GM21825 (cell line): Measurements from ENCODE around the gene ADRM1.

ENCODE experiments used
- ATAC-seq: cut with Tn5 transposase; IDR thresholded peaks from one replicate; pipeline ENCODE4 v1.9.1; 2021; ENCODE audit warnings: mild to moderate bottlenecking, moderate library complexity; ENCODE audit not compliant: unreplicated experiment

ADRM1 gene

DNA sequence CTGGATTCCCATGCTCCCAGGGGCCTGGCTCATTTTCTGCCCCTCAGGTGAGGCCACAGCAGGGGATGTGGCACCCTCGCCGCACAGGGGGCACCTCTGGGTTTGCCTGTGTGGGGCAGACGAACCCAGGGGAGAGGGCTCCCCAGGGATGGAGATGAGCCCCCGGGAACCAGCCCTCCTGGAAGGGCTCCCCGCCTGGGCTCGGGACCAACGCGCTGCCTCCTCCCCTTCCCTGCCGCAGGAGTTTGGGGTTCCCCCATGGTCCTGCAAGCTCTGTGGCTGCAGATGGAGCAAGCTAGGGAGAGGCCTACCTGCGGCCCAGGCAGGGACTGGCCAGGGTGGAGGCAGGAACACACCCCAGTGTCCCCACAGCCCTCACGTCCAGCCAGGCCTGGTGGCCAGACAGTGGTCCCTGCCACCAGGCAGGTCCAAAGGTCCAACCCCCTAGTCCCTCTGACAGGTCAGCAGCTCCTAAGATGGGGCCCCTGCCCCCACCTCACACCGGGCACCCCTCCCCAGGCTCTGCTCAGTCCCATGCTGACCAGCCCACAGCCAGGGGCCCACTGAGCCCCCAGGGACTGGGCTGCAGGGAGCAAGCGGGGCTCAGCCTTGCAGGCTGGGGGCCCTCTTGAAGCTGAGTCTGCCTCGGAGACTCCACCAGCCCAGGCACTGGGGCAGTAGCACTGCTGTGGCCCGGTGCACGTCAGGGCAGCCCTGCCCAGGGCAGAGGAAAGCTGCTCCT is 50.7 kb downstream of the ADRM1 start:
- ATAC-seq = no peak

- ATAC-seq = no peak
Observed at GRCh38 chr20:62354031-62354808, 51.4 kb downstream of the ADRM1 start.

- no peak for ATAC-seq
Observed at GRCh38 chr20:62354811-62355341, 52.1 kb downstream of the ADRM1 start.

GRCh38 chr20:62355516-62355877 is 52.7 kb downstream of the ADRM1 start:
- no peak for ATAC-seq

DNA sequence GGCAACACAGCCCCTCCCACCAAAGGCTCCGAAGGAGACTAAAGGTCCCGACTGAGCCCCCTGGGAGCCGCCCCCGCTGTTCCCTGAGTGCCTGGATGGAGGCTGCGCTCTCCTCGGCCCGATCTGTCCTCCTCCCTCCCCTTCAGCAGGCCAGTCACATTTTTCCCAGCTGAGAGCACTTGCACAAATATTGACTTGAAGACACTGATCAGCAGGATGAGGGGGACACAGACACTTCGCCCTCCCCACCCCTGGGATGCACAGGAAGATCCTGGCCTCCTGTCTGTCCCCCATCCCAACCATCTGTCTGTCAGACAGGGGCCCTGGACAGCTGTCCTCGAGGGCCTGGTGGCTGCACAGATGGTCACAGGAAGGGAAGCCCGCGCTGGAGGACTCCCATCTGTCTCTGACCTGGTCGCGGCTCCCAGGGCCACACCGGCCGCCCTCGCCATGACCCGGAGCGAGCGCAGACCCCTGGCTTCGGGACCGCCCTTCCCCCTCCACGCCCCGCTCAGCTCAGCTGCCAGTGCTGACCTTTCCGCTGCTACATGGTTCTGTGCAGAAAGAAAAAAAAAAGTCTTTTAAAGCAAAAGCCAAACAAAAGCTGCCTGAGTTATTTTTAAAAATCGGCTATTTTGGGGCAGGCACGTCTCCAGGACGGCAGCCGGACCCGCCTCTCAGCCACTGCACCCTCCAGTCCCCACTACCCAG is 53.2 kb downstream of the ADRM1 start:
- ATAC-seq = no peak

DNA sequence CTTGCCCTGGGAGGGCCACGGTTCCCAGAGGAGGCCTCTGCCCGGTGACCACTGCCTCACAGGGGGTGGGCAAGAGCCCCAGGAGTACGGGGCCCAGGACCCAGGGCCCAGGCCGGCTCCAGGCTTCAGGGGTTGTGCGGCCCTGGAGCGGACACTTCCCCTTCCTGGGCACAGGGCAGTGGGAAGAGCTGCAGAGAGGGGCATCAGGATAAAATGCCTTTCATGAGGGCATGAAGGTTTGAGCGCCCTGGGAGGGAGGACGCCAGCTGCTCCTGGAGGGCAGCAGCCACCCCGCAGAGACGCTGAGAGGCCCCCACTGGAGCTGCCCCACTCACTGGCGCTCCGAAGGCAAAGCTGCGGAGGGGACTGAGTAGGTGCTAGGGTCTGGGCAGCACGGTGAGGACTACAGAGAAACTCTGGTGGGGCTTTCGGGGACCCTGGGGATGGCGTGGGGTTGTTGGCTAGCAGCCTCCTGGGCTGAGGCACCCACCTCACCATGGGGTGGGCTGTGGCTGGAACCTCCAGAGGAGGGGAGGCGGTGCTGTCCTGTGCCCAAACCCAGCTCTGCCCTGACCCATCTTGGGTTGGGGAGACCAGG is 53.9 kb downstream of the ADRM1 start:
- ATAC-seq = no peak

DNA sequence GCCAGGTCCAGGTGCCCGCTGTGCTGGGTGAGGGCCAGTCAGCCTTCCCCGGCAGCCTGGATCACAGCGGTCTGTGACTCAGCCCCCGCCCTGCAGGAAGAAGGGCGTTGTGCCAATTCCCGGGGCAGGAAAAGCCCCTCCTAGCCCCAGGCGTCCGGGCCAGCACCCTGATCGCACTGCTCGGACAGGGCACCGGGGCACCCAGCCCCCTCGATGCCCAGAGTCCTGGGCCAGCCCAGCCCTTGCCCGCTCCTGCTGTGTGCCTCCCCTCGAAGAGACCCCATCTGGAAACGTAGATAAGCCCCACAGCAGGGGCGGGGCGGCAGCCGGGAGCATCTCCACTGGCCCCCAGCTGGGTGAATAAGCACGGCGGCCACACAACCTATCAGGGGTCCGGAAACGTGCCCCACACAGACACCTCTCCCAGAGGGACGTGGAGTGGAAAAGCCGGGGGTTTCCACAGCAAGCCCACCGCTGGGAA is 54.4 kb downstream of the ADRM1 start:
- ATAC-seq = no peak

- ATAC-seq = no peak
Observed at GRCh38 chr20:62357681-62358080, 54.9 kb downstream of the ADRM1 start.
